HUES48 (cell line): Measurements from ENCODE around the gene MRPS2.
"Not testable (repeated sequence)": the region's sequence is repeated elsewhere in the genome, so short reads cannot be mapped to it uniquely, and the experiment has no call there.

Experiments
- H3K27ac ChIP-seq: one replicate; pipeline ENCODE4 v1.7.0; 2013; ENCODE audit warnings: low read depth, low read length, inconsistent platforms
- H3K27me3 ChIP-seq: 2 replicates; pipeline ENCODE4 v1.6.1; 2013; ENCODE audit warnings: mild to moderate bottlenecking, low read length; ENCODE audit not compliant: control insufficient read depth, insufficient read depth
- H3K36me3 ChIP-seq: 2 replicates; pipeline ENCODE4 v1.6.1; 2013; ENCODE audit warnings: low read length; ENCODE audit not compliant: control insufficient read depth, insufficient read depth
- H3K4me1 ChIP-seq: 2 replicates; pipeline ENCODE4 v1.6.1; 2013; ENCODE audit warnings: mild to moderate bottlenecking, low read length; ENCODE audit not compliant: control insufficient read depth, insufficient read depth
- H3K4me3 ChIP-seq: 2 replicates; pipeline ENCODE4 v1.5.1; 2013; ENCODE audit warnings: mild to moderate bottlenecking, low read depth, low read length
- H3K9ac ChIP-seq: 2 replicates; pipeline ENCODE4 v1.6.1; 2013; ENCODE audit warnings: mild to moderate bottlenecking, low read depth, low read length, moderate library complexity
- H3K9me3 ChIP-seq: 2 replicates; pipeline ENCODE4 v1.6.1; 2013; ENCODE audit warnings: low read length; ENCODE audit not compliant: control insufficient read depth, insufficient read depth

Gene MRPS2

DNA sequence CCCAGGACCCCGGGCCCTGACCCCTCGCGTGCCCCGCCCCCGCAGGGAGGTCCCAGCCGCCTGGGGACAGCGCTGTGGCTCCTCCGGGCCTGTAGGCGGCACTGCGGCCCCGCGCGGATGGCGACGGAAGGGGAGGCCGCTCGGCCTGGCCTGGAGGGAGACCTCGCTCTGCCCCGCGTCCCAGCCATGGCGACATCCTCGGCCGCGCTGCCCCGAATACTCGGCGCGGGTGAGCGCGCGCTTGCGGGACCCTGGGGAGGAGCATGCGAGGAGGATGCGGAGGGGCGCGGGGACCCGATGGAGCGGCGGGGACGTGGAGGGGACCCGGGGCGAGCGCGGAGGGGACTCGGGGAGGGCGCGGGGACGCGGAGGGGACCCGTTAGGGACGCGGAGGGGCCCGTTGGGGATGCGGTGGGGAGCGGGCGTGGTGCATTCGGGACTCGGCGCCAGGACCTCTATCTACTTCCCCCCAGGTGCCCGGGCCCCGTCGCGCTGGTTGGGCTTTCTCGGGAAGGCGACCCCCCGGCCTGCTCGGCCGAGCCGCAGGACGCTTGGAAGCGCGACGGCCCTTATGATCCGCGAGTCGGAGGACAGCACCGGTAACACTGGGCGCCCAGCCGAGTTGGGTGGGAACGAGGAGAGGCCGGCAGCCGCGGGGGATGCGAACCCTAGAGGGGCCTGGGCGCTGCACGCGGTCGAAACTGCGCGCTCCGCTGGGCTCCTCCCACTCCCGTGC, at the start of gene MRPS2:
TSS of gene MRPS2 (plus strand) at position 158 of the 736 bp plus-strand sequence. CDS start at position 187, 29 bp downstream.
- Histone ChIP-seq H3K4me1 (peaks cover 16% of the 10 kb centered on the region), H3K36me3 (peaks cover 39% of the 10 kb centered on the region), H3K27ac (peak within 1 kb of the TSS; percentile 59), H3K9me3 (no peaks in the 10 kb centered on the region), H3K9ac (peak within 1 kb of the TSS; percentile 89), H3K27me3 (no peaks in the 10 kb centered on the region), H3K4me3 (peak within 1 kb of the TSS; percentile 92)

GRCh38 chr9:135450956-135451355, 49.5 kb upstream of the MRPS2 start:
- no peak overlapping the region for H3K4me3 ChIP-seq
- H3K36me3 ChIP-seq: no peaks in the 10 kb centered on the region
- H3K4me1 ChIP-seq: no peaks in the 10 kb centered on the region
- no peaks in the 10 kb centered on the region for H3K27me3 ChIP-seq
- no peaks in the 10 kb centered on the region; the same call in 1 of the 2 replicates for H3K9me3 ChIP-seq
- H3K9ac ChIP-seq: no peak overlapping the region
- no peak overlapping the region for H3K27ac ChIP-seq

DNA sequence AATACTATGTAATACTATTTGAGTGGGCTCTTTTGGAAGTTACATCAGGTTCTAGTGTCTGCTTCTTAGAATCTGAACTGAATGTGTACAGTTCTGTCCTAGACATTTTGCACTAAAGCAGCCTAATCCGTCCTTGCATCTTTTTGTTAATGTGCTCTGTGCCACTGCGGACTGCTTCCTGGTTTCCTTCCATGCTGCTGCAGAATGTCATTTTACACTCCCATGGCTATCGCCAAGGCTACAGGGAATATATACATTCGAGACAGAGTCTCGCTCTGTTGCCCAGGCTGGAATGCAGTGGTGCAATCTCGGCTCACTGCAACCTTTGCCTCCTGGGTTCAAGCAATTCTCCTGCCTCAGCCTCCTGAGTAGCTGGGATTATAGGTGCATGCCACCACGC, 48.6 kb upstream of the MRPS2 start:
- not testable (repeated sequence) for H3K27ac ChIP-seq, H3K9me3 ChIP-seq, H3K36me3 ChIP-seq, H3K4me1 ChIP-seq, H3K9ac ChIP-seq, H3K27me3 ChIP-seq, H3K4me3 ChIP-seq

- Histone ChIP-seq H3K9me3 (no peaks in the 10 kb centered on the region; the same call in 1 of the 2 replicates), H3K36me3 (no peaks in the 10 kb centered on the region), H3K4me1 (no peaks in the 10 kb centered on the region), H3K27me3 (no peaks in the 10 kb centered on the region), H3K4me3 (no peak overlapping the region), H3K27ac (no peak overlapping the region), H3K9ac (no peak overlapping the region)
These were observed 45.7 kb upstream of the MRPS2 start for GRCh38 chr9:135454737-135455136.

- H3K36me3 ChIP-seq: no peaks in the 10 kb centered on the region
- H3K4me1 ChIP-seq: no peaks in the 10 kb centered on the region
- no peaks in the 10 kb centered on the region; the same call in 1 of the 2 replicates for H3K9me3 ChIP-seq
- no peak overlapping the region for H3K4me3 ChIP-seq
- no peaks in the 10 kb centered on the region for H3K27me3 ChIP-seq
- H3K27ac ChIP-seq: no peak overlapping the region
- no peak overlapping the region for H3K9ac ChIP-seq
These were observed 45.0 kb upstream of the MRPS2 start for GRCh38 chr9:135455401-135456030.

DNA sequence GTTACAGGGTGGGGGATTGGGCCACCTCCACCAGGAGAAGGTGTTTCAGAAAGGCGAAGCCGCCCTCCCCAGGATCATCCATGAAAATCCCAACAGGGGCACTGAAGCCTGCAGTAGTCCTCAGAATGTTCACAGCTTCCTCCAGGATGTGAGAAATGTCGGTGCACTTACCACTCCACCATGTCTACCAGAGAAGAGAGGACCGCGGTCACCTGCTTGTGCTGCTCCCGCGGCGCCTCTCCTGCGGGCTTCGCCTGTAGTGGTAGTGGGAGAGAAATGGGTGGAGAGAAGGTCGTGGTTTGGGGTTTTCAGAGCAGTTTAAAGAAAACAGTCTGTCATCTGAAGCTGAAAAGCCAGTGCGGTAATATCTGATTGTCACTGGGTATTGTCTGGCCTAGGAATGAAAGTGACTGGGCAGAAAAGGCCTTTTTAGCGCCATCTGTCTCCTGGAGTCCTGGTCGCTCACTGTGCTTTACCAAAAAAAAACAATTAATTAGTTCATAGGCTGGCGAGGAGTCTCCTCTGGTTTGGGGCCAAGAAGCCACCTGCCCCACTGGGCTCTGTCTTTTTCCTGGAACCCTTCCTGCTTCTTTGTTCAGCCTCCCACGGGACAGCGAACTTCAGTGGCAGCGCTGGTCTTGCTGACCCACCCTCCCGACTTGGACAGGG, 43.9 kb upstream of the MRPS2 start:
- Histone ChIP-seq H3K36me3 (no peaks in the 10 kb centered on the region), H3K27me3 (no peaks in the 10 kb centered on the region), H3K9me3 (no peaks in the 10 kb centered on the region; the same call in 1 of the 2 replicates), H3K27ac (no peak overlapping the region), H3K4me3 (no peak overlapping the region), H3K4me1 (no peaks in the 10 kb centered on the region), H3K9ac (no peak overlapping the region)

- not testable (repeated sequence) for H3K36me3 ChIP-seq, H3K4me1 ChIP-seq, H3K27ac ChIP-seq, H3K9me3 ChIP-seq, H3K9ac ChIP-seq, H3K27me3 ChIP-seq, H3K4me3 ChIP-seq
These were observed 42.0 kb upstream of the MRPS2 start for GRCh38 chr9:135458478-135458877.

DNA sequence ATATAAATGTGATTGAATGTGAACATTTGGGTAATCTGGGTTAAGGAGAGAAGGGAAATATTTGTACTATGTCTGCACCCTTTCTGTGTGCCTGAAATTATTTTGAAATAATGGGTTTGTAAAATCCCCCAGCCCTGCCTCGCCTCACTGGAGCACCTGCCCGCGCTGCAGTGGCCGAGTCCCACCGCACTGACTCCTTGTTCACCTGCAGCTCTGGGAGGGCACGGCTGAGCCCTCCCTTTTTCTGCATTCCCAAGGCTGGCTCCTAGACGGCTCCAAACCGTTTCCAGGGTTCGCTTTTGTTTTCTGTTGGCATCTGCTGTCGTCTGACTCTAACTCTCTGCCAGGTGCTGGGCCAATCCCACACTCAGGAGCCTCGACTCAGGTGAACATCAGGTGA, 38.5 kb upstream of the MRPS2 start:
- Histone ChIP-seq H3K9me3 (no peaks in the 10 kb centered on the region), H3K27ac (no peak overlapping the region), H3K9ac (no peak overlapping the region), H3K4me1 (no peaks in the 10 kb centered on the region), H3K4me3 (no peak overlapping the region), H3K36me3 (no peaks in the 10 kb centered on the region), H3K27me3 (no peaks in the 10 kb centered on the region)

GRCh38 chr9:135463140-135463539, 37.3 kb upstream of the MRPS2 start:
- no peaks in the 10 kb centered on the region for H3K36me3 ChIP-seq
- no peaks in the 10 kb centered on the region for H3K4me1 ChIP-seq
- no peak overlapping the region for H3K27ac ChIP-seq
- no peaks in the 10 kb centered on the region for H3K9me3 ChIP-seq
- H3K27me3 ChIP-seq: no peaks in the 10 kb centered on the region
- no peak overlapping the region for H3K9ac ChIP-seq
- H3K4me3 ChIP-seq: no peak overlapping the region

DNA sequence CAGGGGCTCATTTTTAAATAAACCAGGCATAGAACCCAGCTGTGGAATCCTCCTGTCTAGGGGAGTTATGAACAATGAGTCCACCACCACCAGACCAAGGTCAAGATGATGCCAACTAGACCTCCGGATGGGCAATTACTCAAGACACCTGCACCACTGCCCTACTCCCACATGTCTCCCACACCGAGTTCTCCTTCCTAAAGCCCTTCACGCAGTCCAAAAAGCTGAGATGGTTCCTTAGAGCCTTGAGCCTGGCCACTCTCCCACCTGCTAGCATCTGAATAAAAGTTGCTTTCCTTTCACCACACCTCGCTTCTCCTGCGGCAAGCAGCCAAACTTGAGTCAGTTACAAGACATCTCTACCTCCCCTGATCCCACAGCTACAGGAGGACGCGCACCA, 36.3 kb upstream of the MRPS2 start:
- H3K4me3 ChIP-seq: no peak overlapping the region
- H3K36me3 ChIP-seq: no peaks in the 10 kb centered on the region
- H3K9ac ChIP-seq: no peak overlapping the region
- H3K9me3 ChIP-seq: no peaks in the 10 kb centered on the region
- H3K27me3 ChIP-seq: no peaks in the 10 kb centered on the region
- H3K4me1 ChIP-seq: no peaks in the 10 kb centered on the region
- no peak overlapping the region for H3K27ac ChIP-seq
